Choroid plexus epithelial cell (primary cell): ENCODE results near the gene PLPP3.

Experiments
- DNase-seq: peaks from one replicate; pipeline ENCODE4 v3.0.0-alpha.2; 2010; ENCODE audit warnings: low read depth
- H3K4me3 ChIP-seq: 2 replicates; pipeline ENCODE4 v1.5.1; 2011; ENCODE audit warnings: low read depth, mild to moderate bottlenecking, control low read depth, low read length, moderate library complexity
- CTCF ChIP-seq: conservative IDR thresholded peaks from 2 replicates; pipeline ENCODE4 v1.5.1; 2011; ENCODE audit warnings: low read depth, mild to moderate bottlenecking, control low read depth, inconsistent platforms, low read length, moderate library complexity

Gene PLPP3

GRCh38 chr1:56444960-56445646, 134.3 kb downstream of the PLPP3 start:
- no peak for DNase-seq
- H3K4me3 ChIP-seq, result no peak overlapping the region
- no peak for TF ChIP-seq CTCF
